Vagina (tissue), 2 donors: ENCODE measurements around the gene LYPD5.

Source experiments
- POLR2A ChIP-seq, 2 donors: fragments of 450-650 bp; IDR thresholded peaks; one replicate each; pipeline ENCODE4 v1.6.1; 2017; ENCODE audit warnings: antibody characterized with exemption in 2 of 2, mild to moderate bottlenecking in 2 of 2, moderate library complexity in 2 of 2
- POLR2AphosphoS5 ChIP-seq, 2 donors: sonication (generic); formaldehyde crosslinking; IDR thresholded peaks; one replicate each; pipeline ENCODE4 v1.9.0; 2017; ENCODE audit warnings: antibody characterized with exemption in 2 of 2, mild to moderate bottlenecking in 2 of 2, low read depth in 1 of 2; ENCODE audit not compliant: insufficient read depth in 1 of 2
- TF ChIP-seq, protein P1 (sequence below), 3 experiments: fragments of 450-650 bp in 2 of 3; fragments of 200-600 bp in 1 of 3; sonication (generic) in 1 of 3; IDR thresholded peaks; one replicate each; pipeline ENCODE4 v1.5.1; 2017 to 2019; ENCODE audit warnings: antibody characterized with exemption in 3 of 3, mild to moderate bottlenecking in 2 of 3, moderate library complexity in 2 of 3

- TF ChIP-seq, protein P1, sequence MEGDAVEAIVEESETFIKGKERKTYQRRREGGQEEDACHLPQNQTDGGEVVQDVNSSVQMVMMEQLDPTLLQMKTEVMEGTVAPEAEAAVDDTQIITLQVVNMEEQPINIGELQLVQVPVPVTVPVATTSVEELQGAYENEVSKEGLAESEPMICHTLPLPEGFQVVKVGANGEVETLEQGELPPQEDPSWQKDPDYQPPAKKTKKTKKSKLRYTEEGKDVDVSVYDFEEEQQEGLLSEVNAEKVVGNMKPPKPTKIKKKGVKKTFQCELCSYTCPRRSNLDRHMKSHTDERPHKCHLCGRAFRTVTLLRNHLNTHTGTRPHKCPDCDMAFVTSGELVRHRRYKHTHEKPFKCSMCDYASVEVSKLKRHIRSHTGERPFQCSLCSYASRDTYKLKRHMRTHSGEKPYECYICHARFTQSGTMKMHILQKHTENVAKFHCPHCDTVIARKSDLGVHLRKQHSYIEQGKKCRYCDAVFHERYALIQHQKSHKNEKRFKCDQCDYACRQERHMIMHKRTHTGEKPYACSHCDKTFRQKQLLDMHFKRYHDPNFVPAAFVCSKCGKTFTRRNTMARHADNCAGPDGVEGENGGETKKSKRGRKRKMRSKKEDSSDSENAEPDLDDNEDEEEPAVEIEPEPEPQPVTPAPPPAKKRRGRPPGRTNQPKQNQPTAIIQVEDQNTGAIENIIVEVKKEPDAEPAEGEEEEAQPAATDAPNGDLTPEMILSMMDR (IDR thresholded peaks at IDR 0.05), result no peak
- TF ChIP-seq POLR2A (IDR thresholded peaks at IDR 0.05) (no peak), POLR2AphosphoS5 (IDR thresholded peaks at IDR 0.05; ENCODE audit: insufficient read depth in 1 of 2, low read depth in 1 of 2) (no peak)
Measured at GRCh38 chr19:43768273-43769050, 33.8 kb downstream of the LYPD5 start.
